Aorta (tissue), 4 donors: ENCODE results near the gene PLXNB2. TPM values are rescaled to one million over a fixed set of nuclear protein-coding genes. Genes with fewer than 3 reads are reported as not detected.

Experiments used
- polyA plus RNA-seq, 2 donors: library from polyadenylated mRNA; stranded (reverse); fragments of 200-250 nt; gene quantifications; one replicate each; pipeline ENCODE4 v1.2.3, GENCODE V29; 2013
- total RNA-seq, 2 donors: library from RNA; stranded (reverse); fragmentation: NEBNext Ultra II Directional; extraction: Animal tissue kit (Norgen Biotek cat#: 25700); gene quantifications; one replicate each; pipeline ENCODE4 v1.2.1, GENCODE V29; 2021
- donor health status: healthy with polysubstance abuse.
- donor health status: Bipolar disorder and iron deficiency.
- donor health status: DM: no; HTN: no; CAD: no.
- donor health status: DM: yes; HTN: yes; CAD: no.

Gene PLXNB2
- total and polyA plus RNA-seq, 4 donors = 46.0 to 214 (median 175) TPM

Other genes starting within 250 kb of the PLXNB2 start
- gene TTLL8, start 249.3 kb downstream of the PLXNB2 start, total RNA-seq = not detected
- not detected for gene TTLL8, start 249.3 kb downstream of the PLXNB2 start, polyA plus RNA-seq
- under 1 TPM; 0.16 to 0.39 TPM for gene MLC1, start 222.2 kb downstream of the PLXNB2 start, total RNA-seq
- gene MLC1, start 222.2 kb downstream of the PLXNB2 start, polyA plus RNA-seq = 1 to 10 TPM in 1 of 2 donors, not detected in 1; 2.1 TPM
- gene MOV10L1, start 217.6 kb downstream of the PLXNB2 start, total RNA-seq = 1 to 10 TPM in 1 of 2 donors, under 1 TPM in 1; 0.10 to 3.2 TPM
- 1 to 10 TPM; 1.5 to 4.2 TPM for gene MOV10L1, start 217.6 kb downstream of the PLXNB2 start, polyA plus RNA-seq
- 1 to 10 TPM in 1 of 2 donors, under 1 TPM in 1; 0.62 to 1.2 TPM for gene PANX2, start 136.9 kb downstream of the PLXNB2 start, total RNA-seq
- 1 to 10 TPM in 1 of 2 donors, under 1 TPM in 1; 0.97 to 1.4 TPM for gene PANX2, start 136.9 kb downstream of the PLXNB2 start, polyA plus RNA-seq
- 10 to 100 TPM; 27.1 to 33.4 TPM for gene TRABD, start 121.7 kb downstream of the PLXNB2 start, total RNA-seq
- gene TRABD, start 121.7 kb downstream of the PLXNB2 start, polyA plus RNA-seq = 10 to 100 TPM; 13.5 to 53.2 TPM
- gene SELENOO, start 106.6 kb downstream of the PLXNB2 start, total RNA-seq = 10 to 100 TPM; 14.2 to 21.6 TPM
- 100 to 1,000 TPM in 1 of 2 donors, 10 to 100 TPM in 1; 11.6 to 105 TPM for gene SELENOO, start 106.6 kb downstream of the PLXNB2 start, polyA plus RNA-seq
- gene TUBGCP6, start 62.6 kb downstream of the PLXNB2 start, total RNA-seq = 10 to 100 TPM; 29.0 to 49.5 TPM
- gene TUBGCP6, start 62.6 kb downstream of the PLXNB2 start, polyA plus RNA-seq = 100 to 1,000 TPM in 1 of 2 donors, 1 to 10 TPM in 1; 7.0 to 134 TPM
- 10 to 100 TPM; 19.8 to 47.8 TPM for gene HDAC10, start 56.4 kb downstream of the PLXNB2 start, total RNA-seq
- gene HDAC10, start 56.4 kb downstream of the PLXNB2 start, polyA plus RNA-seq = 10 to 100 TPM in 1 of 2 donors, 1 to 10 TPM in 1; 5.5 to 57.3 TPM
- gene MAPK12, start 46.0 kb downstream of the PLXNB2 start, total RNA-seq = 10 to 100 TPM in 1 of 2 donors, 1 to 10 TPM in 1; 9.2 to 22.9 TPM
- 10 to 100 TPM in 1 of 2 donors, 1 to 10 TPM in 1; 1.6 to 19.0 TPM for gene MAPK12, start 46.0 kb downstream of the PLXNB2 start, polyA plus RNA-seq
- 10 to 100 TPM; 10.7 to 23.2 TPM for gene MAPK11, start 37.3 kb downstream of the PLXNB2 start, total RNA-seq
- gene MAPK11, start 37.3 kb downstream of the PLXNB2 start, polyA plus RNA-seq = 10 to 100 TPM in 1 of 2 donors, under 1 TPM in 1; 0.13 to 14.9 TPM
- gene DENND6B, start 19.4 kb upstream of the PLXNB2 start, total RNA-seq = 1 to 10 TPM; 2.3 to 7.0 TPM
- 1 to 10 TPM in 1 of 2 donors, under 1 TPM in 1; 0.25 to 7.5 TPM for gene DENND6B, start 19.4 kb upstream of the PLXNB2 start, polyA plus RNA-seq
- gene PPP6R2, start 35.7 kb upstream of the PLXNB2 start, total RNA-seq = 10 to 100 TPM; 45.2 to 46.7 TPM
- 10 to 100 TPM; 14.1 to 62.5 TPM for gene PPP6R2, start 35.7 kb upstream of the PLXNB2 start, polyA plus RNA-seq
- gene SBF1, start 167.4 kb upstream of the PLXNB2 start, total RNA-seq = 10 to 100 TPM; 65.3 to 77.9 TPM
- 10 to 100 TPM; 17.8 to 49.8 TPM for gene SBF1, start 167.4 kb upstream of the PLXNB2 start, polyA plus RNA-seq
- under 1 TPM; 0.26 to 0.54 TPM for gene ADM2, start 173.9 kb upstream of the PLXNB2 start, total RNA-seq
- gene ADM2, start 173.9 kb upstream of the PLXNB2 start, polyA plus RNA-seq = under 1 TPM in 1 of 2 donors, not detected in 1; 0.50 TPM
- not detected for gene MIOX, start 179.2 kb upstream of the PLXNB2 start, total RNA-seq
- gene MIOX, start 179.2 kb upstream of the PLXNB2 start, polyA plus RNA-seq = not detected
- gene LMF2, start 200.1 kb upstream of the PLXNB2 start, total RNA-seq = 10 to 100 TPM; 42.2 to 65.7 TPM
- gene LMF2, start 200.1 kb upstream of the PLXNB2 start, polyA plus RNA-seq = 100 to 1,000 TPM in 1 of 2 donors, 10 to 100 TPM in 1; 20.0 to 123 TPM
- 10 to 100 TPM; 31.6 to 35.5 TPM for gene NCAPH2, start 200.6 kb upstream of the PLXNB2 start, total RNA-seq
- gene NCAPH2, start 200.6 kb upstream of the PLXNB2 start, polyA plus RNA-seq = 10 to 100 TPM; 18.2 to 67.4 TPM
- 1 to 10 TPM; 4.7 to 5.1 TPM for gene SCO2, start 218.0 kb upstream of the PLXNB2 start, total RNA-seq
- 10 to 100 TPM in 1 of 2 donors, not detected in 1; 11.6 TPM for gene SCO2, start 218.0 kb upstream of the PLXNB2 start, polyA plus RNA-seq
- gene TYMP, start 222.4 kb upstream of the PLXNB2 start, total RNA-seq = 10 to 100 TPM; 68.3 to 99.2 TPM
- 10 to 100 TPM; 37.7 to 47.1 TPM for gene TYMP, start 222.4 kb upstream of the PLXNB2 start, polyA plus RNA-seq
- gene KLHDC7B, start 238.3 kb upstream of the PLXNB2 start, total RNA-seq = under 1 TPM; 0.29 to 0.63 TPM
- gene KLHDC7B, start 238.3 kb upstream of the PLXNB2 start, polyA plus RNA-seq = not detected